Panc1 (cell line): ENCODE data around the gene STX12. TPM values are rescaled to one million over a fixed set of nuclear protein-coding genes. Genes with fewer than 3 reads are reported as not detected.
A peak's percentile ranks its signal among the peaks of the same experiment; 100 is the strongest.

Experiments
- ATAC-seq: fragments of 200-7000 bp; cut with Tn5 transposase; 2 replicates; pipeline ENCODE4 v1.9.1; 2020; ENCODE audit warnings: mild to moderate bottlenecking, moderate library complexity
- BruUV-seq: library from RNA; stranded (reverse); fragments of 400-500 nt; replicated peaks from 2 replicates; lab custom pipeline; 2021; lab: Mats Ljungman, UMichigan
- CTCF ChIA-PET: fragments of 300-600 bp; sonication (Branson Sonifier 250); formaldehyde crosslinking; loops from one replicate; lab custom pipeline; 2022; ENCODE audit warnings: antibody characterized with exemption; lab: Charles Lee
- POLR2A ChIA-PET: fragments of 300-600 bp; sonication (Branson Sonifier 250); formaldehyde crosslinking; loops from one replicate; lab custom pipeline; 2022; ENCODE audit warnings: antibody characterized with exemption; lab: Charles Lee
- DNase-seq: peaks from one replicate; pipeline ENCODE4 v3.0.0-alpha.2; 2010; ENCODE audit warnings: low read depth, low spot score
- H3K27ac ChIP-seq: 2 replicates; pipeline ENCODE4 v1.5.1; 2011; ENCODE audit warnings: mild to moderate bottlenecking, low read length, inconsistent platforms
- H3K27me3 ChIP-seq: fragments of 200-500 bp; sonication (Bioruptor generic); 2 replicates; pipeline ENCODE4 v1.6.0; 2014; ENCODE audit warnings: low read length, inconsistent platforms; ENCODE audit not compliant: control insufficient read depth, insufficient read depth
- H3K36me3 ChIP-seq: fragments of 200-500 bp; sonication (Bioruptor generic); 2 replicates; pipeline ENCODE4 v1.5.1; 2014; ENCODE audit warnings: inconsistent platforms, mild to moderate bottlenecking, low read length, moderate library complexity; ENCODE audit not compliant: control insufficient read depth, insufficient read depth
- H3K4me1 ChIP-seq: 2 replicates; pipeline ENCODE4 v1.5.1; 2011; ENCODE audit warnings: inconsistent platforms, mild to moderate bottlenecking, low read length, moderate library complexity; ENCODE audit not compliant: control insufficient read depth, insufficient read depth
- H3K4me3 ChIP-seq, 2 experiments: 2 replicates each; pipeline ENCODE4 v1.5.1; 2011 to 2012; ENCODE audit warnings: low read depth in 2 of 2, low read length in 2 of 2, mild to moderate bottlenecking in 2 of 2, inconsistent platforms in 1 of 2, moderate library complexity in 1 of 2
- H3K9me3 ChIP-seq: fragments of 200-500 bp; sonication (Bioruptor generic); 2 replicates; pipeline ENCODE4 v1.5.1; 2014; ENCODE audit warnings: low read depth, mild to moderate bottlenecking, inconsistent platforms, low read length, moderate library complexity; ENCODE audit not compliant: control insufficient read depth, insufficient read depth
- POLR2AphosphoS5 ChIP-seq: IDR thresholded peaks from 2 replicates; pipeline ENCODE4 v1.6.1; 2012; ENCODE audit warnings: mild to moderate bottlenecking, low read depth, low read length, moderate library complexity
- SIN3A ChIP-seq: IDR thresholded peaks from 2 replicates; pipeline ENCODE4 v1.6.1; 2012; ENCODE audit warnings: low read depth, mild to moderate bottlenecking, low read length, moderate library complexity, borderline replicate concordance; ENCODE audit not compliant: insufficient read depth
- TCF7L2 ChIP-seq: IDR thresholded peaks from 2 replicates; pipeline ENCODE4 v1.6.1; 2011; ENCODE audit warnings: mild to moderate bottlenecking, low read depth, low read length, inconsistent platforms
- in situ Hi-C: cut with HindIII; loops from 2 replicates; pipeline ENCODE4 v1.10.0; 2016; ENCODE audit warnings: low sequenced_read_pairs, low pct_unique_long_range_greater_than_20kb
- intact Hi-C: fragments of 100-400 bp; cut with micrococcal nuclease; formaldehyde crosslinking; loops from one replicate; pipeline ENCODE4 v1.10.0; 2022; ENCODE audit not compliant: unreplicated experiment
- total RNA-seq: library from RNA; stranded (reverse); gene quantifications from one replicate; pipeline ENCODE4 v1.2.1, GENCODE V29; 2021; ENCODE audit not compliant: unreplicated experiment
- TF ChIP-seq, protein P1 (sequence below): fragments of 450-650 bp; IDR thresholded peaks from 2 replicates; pipeline ENCODE4 v1.5.1; 2017; ENCODE audit warnings: mild to moderate bottlenecking
- TF ChIP-seq, protein P2 (sequence below), 2 experiments: IDR thresholded peaks; 2 replicates each; pipeline ENCODE4 v1.6.1; 2011 to 2012; ENCODE audit warnings: low read depth in 2 of 2, control low read depth in 1 of 2, low read length in 1 of 2, mild to moderate bottlenecking in 1 of 2, moderate library complexity in 1 of 2; ENCODE audit not compliant: insufficient read depth in 1 of 2

Gene STX12
- total RNA-seq, 1 experiment from 2014 or later = 25.3 TPM

DNA sequence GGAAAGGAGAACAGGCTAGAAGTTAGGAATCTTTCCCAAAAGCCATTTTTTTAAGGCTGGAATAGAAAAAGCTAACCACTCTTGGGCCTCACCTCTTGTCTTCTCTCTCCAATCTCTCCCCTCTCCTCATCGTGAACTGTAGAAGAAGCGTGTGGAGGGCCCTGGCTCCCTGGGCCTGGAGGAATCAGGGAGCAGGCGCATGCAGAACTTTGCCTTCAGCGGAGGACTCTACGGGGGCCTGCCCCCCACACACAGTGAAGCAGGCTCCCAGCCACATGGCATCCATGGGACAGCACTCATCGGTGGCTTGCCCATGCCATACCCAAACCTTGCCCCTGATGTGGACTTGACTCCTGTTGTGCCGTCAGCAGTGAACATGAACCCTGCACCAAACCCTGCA, 76.9 kb downstream of the STX12 start:
- H3K27ac ChIP-seq = no peak overlapping the region
- no peak for TF ChIP-seq SIN3A
- TF ChIP-seq, protein P1, sequence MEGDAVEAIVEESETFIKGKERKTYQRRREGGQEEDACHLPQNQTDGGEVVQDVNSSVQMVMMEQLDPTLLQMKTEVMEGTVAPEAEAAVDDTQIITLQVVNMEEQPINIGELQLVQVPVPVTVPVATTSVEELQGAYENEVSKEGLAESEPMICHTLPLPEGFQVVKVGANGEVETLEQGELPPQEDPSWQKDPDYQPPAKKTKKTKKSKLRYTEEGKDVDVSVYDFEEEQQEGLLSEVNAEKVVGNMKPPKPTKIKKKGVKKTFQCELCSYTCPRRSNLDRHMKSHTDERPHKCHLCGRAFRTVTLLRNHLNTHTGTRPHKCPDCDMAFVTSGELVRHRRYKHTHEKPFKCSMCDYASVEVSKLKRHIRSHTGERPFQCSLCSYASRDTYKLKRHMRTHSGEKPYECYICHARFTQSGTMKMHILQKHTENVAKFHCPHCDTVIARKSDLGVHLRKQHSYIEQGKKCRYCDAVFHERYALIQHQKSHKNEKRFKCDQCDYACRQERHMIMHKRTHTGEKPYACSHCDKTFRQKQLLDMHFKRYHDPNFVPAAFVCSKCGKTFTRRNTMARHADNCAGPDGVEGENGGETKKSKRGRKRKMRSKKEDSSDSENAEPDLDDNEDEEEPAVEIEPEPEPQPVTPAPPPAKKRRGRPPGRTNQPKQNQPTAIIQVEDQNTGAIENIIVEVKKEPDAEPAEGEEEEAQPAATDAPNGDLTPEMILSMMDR = no peak
- intact Hi-C loops (no loop called here), in situ Hi-C loops (no loop called here)
- H3K4me3 ChIP-seq = no peak overlapping the region
- ATAC-seq (peak; percentile 34; the same call in 1 of the 2 replicates), DNase-seq (no peak)
- POLR2A ChIA-PET = no interaction called here
- H3K27me3 ChIP-seq = no peaks in the 10 kb centered on the region
- H3K36me3 ChIP-seq = peaks cover 20% of the 10 kb centered on the region
- BruUV-seq = no TSS peak
- CTCF ChIA-PET = no interaction called here
- H3K4me1 ChIP-seq = no peaks in the 10 kb centered on the region
- H3K9me3 ChIP-seq = no peaks in the 10 kb centered on the region

DNA sequence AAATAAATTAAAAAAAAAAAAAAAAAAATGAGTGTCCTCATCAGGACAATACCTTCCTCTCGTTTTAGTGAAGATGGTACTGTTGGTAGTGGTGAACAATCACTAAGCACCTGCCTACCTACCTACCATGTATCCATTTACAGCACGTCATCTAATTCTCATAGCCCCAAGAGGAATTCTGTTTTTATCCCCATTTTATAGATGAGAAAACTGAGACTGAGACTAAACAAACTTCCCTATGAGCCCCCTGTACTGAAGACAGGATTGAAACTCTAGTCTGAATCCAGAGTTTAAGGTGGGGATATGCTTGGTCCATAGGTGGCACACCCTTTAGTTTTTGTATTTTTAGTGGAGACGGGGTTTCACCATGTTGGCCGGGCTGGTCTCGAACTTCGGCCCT, 82.1 kb downstream of the STX12 start:
- 0 out of 2 replicates have a peak, but pooled peaks cover 4% of the 10 kb centered on the region for H3K36me3 ChIP-seq
- no peak overlapping the region for H3K4me3 ChIP-seq
- DNase-seq (no peak), ATAC-seq (no peak)
- no peaks in the 10 kb centered on the region for H3K9me3 ChIP-seq
- BruUV-seq = no TSS peak
- no peak overlapping the region for H3K27ac ChIP-seq
- in situ Hi-C loops (no loop called here), intact Hi-C loops (no loop called here)
- POLR2A ChIA-PET = no interaction called here
- TF ChIP-seq, protein P1 = no peak
- TF ChIP-seq SIN3A (no peak), TCF7L2 (no peak), POLR2AphosphoS5 (no peak)
- TF ChIP-seq, protein P2, sequence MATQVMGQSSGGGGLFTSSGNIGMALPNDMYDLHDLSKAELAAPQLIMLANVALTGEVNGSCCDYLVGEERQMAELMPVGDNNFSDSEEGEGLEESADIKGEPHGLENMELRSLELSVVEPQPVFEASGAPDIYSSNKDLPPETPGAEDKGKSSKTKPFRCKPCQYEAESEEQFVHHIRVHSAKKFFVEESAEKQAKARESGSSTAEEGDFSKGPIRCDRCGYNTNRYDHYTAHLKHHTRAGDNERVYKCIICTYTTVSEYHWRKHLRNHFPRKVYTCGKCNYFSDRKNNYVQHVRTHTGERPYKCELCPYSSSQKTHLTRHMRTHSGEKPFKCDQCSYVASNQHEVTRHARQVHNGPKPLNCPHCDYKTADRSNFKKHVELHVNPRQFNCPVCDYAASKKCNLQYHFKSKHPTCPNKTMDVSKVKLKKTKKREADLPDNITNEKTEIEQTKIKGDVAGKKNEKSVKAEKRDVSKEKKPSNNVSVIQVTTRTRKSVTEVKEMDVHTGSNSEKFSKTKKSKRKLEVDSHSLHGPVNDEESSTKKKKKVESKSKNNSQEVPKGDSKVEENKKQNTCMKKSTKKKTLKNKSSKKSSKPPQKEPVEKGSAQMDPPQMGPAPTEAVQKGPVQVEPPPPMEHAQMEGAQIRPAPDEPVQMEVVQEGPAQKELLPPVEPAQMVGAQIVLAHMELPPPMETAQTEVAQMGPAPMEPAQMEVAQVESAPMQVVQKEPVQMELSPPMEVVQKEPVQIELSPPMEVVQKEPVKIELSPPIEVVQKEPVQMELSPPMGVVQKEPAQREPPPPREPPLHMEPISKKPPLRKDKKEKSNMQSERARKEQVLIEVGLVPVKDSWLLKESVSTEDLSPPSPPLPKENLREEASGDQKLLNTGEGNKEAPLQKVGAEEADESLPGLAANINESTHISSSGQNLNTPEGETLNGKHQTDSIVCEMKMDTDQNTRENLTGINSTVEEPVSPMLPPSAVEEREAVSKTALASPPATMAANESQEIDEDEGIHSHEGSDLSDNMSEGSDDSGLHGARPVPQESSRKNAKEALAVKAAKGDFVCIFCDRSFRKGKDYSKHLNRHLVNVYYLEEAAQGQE (IDR thresholded peaks at IDR 0.05; ENCODE audit: insufficient read depth in 1 of 2, low read depth in 2 of 2, low read length in 1 of 2) = no peak
- H3K4me1 ChIP-seq = no peaks in the 10 kb centered on the region
- H3K27me3 ChIP-seq = no peaks in the 10 kb centered on the region
- CTCF ChIA-PET = no interaction called here
